ENCODE results near the gene LRP8.

Gene LRP8

DNA sequence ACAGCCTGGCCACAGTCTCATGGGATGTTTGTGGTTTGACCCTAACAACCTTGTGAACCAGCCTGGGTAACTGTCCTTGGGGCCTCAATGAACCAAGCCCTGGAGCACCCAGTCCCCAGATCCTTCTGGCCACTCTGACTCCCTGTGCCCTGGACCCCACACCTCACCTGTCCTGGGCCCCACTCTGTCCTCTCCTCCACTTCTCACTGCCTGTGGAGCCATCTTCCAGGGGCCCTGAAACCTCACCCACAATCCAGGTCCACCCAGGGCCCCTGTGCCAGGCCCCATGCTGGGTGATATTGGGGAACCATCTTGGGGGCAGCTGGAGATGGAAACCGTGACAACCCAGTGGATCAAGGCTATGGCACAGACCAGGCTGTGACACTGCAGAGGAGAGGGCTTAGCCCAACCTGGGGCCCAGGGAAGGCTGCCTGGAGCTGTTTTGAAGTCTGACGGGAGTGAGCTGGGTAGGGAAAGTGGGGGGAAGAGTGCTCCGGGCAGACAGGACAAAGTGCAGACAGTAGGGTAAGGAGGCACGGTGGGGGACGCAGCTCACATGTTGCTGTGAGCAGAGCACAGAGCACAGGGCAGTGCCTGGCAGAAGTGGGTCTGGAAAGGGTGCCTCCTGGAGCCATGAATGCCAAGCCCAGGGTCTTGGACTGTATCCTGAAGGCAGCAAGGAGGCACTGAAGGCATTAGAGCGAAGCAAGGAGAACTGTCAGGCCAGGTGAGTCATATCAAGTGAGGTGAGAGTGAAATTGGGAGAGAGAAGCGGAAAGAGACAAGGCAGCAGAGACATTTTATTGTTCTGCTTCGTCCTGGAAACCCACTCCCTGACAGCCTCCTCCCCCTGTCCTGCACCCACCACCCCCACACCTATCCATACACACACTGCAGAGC is 12.1 kb upstream of the LRP8 start:
- no peak for DNase-seq

DNA sequence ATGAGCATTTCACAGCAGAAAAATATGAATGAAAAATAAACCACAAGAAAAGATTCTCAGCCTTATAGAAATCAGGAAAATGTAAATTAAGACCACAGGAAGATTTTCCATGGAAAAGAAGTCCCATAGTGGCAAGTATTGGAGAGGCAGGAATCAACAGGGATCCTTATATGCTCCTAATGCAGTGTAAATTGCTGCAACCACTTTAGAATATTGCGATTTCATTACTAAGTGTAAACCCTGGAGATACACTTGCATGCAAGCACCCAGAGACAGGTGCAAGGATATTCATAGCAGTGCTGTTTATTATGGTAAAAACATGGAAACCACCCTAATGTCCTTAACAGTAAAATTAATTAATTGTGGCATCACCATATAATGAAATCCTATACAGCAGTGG is 10.6 kb upstream of the LRP8 start:
- DNase-seq, result no peak

DNA sequence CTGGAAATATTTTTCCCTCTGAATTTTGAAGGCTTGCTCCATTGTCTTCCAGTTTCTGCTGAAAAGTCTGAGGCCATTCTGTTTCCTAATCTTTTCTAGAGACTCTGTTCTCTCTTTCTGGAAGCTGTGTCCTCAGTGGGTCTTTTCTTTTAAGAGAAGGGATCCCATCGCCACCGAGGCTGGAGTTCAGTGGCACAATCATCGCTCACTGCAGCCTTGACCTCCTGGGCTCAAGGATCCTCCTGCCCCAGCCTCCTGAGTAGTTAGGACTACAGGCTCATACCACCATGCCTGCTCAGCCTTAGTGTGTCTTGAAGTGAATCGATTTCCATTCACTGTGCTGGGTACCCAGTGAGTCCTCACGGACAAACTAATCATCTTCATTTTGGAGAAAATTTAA is 9.6 kb upstream of the LRP8 start:
- no peak for DNase-seq

DNA sequence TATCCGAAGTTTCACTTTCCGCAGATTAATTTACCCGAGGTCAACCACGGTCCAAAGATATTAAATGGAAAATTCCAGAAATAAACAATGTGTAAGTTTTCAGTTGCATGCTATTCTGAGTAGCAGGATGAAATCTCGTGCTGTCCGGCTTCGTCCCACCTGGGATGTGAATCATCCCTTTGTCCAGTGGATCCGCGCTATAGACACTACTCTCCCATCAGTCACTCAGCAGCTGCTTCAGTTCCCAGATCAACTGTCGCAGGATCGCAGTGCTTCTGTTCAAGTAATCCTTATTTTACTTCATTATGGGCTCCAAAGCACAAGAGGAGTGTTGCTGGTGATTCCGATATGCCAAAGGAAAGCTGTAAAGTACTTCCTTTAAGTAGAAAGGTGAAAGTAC is 8.3 kb upstream of the LRP8 start:
- DNase-seq, result no peak

DNA sequence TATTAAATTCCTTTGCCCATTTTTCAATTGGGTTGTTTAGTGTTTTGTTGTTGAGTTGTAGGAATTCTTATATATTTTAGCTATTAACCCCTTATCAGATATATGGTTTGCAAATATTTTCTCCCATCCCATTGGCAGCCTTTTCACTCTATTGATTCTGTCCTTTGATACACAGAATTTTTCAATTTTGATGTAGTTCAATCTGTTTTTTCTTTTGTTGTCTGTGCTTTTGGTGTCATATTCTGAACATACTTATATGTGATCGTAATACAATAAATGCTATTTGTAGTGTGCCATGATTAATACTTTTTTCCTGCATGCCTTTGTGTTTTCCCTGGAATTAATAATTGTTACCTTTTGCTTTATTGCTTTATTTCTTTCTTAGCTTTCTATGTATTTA is 7.8 kb upstream of the LRP8 start:
- DNase-seq, result no peak

DNA sequence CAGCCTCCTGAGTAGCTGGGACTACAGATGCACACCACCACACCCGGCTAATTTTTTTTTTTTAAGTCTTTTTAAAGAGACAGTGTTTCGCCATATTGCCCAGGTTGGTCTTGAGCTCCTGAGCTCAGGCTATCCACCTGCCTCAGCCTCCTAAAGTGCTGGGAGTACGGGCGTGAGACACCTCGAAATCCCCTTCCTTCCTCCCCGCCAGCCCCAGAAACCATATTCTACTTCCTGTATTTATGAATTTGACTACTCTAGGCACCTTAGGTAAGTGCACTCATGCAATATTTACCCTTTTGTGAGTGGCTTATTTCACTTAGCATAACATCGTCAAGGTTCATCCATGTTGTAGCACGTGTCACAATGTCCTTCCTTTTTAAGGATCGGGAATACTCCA is 6.9 kb upstream of the LRP8 start:
- DNase-seq, result no peak

DNA sequence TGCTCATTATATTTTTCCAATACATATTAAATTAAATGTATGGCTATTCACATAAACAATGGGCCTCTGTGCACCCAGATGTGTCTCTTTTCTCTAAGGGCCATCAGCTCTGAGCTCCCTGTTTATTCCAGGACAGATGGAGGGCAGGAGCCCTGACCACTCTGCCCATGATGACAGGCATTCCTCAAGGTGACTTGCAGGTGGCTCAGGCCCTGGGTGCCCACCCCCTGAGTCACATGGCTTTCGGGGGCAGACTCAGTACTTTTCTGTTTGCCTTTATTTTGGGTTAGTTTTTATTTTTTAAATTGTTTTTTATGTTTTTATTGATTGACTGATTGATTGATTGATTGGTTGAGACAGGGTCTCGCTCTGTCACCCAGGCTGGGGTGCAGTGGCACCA is 6.4 kb upstream of the LRP8 start:
- DNase-seq, result no peak

DNA sequence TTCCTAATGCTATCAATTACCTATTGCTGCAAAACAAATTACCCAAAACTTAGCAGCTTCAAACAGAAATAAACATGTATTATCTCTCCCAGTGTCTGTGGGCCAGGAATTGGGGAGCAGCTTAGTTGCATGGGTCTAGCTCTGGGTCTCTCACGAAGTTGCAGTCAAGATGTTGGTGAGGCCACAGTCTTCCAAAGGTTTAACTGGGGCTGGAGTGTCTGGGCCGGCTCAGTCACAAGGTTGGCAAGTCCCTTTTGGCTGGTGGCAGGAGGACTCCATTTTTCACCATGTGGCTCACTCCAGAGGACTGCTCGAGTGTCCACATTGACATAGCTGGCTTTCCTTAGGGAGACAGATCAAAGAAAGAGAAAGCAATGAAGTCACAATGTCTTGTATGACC is 5.0 kb upstream of the LRP8 start:
- no peak for DNase-seq

DNA sequence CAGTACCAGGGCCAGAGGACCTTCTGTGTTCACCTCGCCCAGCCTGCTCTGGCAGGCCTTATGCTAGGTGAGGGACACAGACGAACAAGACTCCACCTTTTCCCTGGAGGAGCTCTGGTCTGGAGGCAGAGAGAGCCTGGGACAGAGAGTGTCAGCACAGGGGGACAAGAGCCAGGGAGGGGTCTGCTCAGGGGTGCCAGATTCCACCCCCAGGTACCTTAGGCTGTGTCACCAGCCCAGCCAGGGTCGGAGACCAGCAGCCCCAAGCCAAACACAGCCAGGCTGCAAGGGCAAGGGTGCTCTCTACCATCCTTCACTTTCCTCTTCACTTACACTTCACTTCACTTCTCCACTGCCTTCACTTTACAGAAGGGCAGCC is 4.3 kb upstream of the LRP8 start:
- DNase-seq, result no peak

DNA sequence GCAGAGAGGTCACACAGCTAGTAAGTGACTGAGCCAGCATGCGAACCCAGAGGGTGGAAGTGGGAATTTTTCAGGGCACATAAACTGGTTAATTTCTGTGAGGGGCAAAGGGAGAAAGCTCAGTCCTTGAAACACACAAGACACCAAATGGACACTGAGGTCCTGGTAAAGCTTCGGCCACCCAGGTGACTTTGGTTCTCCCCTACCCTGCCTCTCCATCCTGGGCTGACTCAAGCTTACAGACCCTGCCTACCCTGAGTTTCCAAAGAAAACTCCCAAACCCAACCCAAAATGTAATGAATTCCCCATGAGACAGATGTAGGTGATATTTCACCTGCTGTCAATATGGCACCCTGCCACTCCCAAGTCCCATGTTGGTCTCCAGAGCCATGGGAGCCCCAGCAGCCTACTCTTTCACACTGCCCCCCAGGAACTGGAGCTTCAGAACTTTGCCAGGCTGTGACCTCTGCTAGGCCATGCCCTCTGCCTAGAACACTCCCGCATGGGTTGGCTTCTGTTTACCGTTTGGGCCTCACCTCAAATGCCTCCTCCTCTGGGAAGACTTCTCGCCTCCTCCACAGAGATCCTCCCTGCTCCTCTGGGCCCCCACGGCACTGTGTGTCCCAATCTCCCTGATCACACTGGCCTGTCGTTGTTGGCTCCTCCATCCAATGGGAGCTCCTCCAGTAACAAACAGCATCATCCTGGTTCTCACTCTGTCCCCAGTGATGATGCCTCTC is 3.7 kb upstream of the LRP8 start:
- DNase-seq, result no peak

DNA sequence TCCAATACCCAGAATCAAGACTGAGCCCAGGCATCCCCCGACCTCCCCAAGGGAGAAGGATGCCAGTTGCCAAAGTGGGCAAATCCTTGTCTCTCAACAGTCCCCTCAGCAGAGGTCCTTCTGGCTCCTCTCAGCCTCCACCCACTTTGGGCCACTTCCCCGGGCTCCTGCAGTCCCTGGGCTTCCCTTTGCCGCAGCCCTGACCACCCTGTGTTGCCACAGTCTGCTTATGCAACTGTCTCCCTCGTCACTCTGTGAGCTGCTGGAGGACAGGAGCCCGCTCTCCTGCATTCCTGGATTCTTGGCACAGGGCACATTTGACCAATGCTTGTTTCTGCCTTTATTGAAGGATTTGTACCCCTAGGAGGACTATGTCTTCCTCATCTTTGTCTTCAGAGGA is 2.9 kb upstream of the LRP8 start:
- no peak for DNase-seq

DNA sequence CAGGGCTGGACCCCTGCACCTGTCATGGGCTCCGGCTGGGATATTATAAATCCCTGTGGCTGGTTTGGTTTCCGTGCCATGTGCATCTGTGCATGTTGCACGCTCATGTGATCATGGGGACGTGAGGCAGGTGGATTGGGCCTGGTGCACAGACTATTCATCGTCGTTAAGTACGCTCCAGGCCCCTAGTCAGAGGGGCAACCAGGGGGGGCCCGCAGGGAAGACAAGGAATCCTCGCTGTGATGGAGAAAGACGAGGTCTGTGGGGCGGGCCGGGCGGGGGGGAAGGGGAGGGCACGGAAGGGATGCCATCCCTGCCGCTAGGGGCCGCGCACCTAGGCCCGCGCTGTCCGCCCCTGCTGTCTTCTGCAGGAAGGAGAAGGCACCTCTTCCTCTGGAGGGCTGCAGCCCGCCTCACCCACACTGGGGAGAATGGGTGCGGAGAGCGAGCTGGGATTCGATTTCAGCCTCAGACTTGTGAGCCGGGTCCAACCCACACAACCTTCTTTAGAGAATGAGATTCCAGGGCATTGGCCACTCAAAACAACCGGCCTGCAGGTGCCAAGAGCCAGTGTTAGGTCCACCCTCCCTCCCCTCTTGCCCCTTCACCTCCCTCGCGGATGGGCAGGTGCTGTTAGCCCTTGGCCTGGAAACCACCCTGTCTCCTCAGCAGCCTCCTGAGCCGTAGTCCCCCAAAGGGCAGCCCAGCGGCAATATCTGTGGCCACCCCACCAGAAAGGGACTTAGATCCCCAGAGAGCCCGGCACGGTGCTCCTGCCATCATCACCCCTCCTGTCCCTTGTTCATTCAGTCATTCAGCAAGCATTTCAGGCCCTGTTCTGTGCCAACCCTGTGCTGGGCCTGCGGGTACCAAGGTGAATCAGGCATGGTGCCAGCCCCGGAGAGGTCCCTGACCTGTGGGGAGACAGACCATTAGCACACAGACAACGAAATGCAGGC is 950 bp upstream of the LRP8 start:
- DNase-seq, result peak; percentile 8 to 28

DNA sequence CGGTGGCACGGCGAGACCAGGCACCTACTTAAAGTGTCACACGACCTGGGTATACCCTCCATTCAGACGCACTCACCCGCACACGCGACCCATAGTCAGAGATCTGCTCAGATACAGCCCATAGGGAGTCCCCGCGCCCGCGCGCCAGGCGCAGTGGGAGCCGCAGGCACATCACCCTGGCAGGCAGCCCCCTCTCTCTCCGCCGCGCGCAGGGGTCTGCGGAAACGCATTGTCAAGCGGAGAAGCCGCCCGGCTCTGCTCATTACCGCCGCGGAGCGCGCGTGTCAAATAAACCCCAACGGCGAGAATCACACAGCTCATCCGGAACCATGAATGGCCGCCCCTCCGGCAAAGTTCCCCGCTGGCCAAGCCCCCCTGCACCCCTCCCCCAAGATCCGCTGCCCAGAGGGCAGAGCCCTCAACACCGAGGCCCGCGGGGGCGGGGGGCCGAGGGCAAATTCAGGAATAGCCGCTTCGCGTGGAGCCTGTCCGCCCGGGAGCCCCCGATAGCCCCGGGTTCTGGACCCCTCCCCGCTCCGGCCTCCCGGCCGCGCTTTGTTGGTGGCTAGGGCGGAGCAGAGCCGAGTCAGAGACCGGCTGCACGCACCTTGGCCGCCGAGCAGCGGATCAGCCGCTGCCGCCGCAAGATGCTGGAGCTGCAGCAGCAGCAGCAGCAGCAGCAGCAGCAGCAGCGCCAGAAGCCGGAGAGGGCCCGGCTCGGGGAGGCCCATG is 522 bp downstream of the LRP8 start:
- peak in 1 of 2 experiments; percentile 8 for DNase-seq

DNA sequence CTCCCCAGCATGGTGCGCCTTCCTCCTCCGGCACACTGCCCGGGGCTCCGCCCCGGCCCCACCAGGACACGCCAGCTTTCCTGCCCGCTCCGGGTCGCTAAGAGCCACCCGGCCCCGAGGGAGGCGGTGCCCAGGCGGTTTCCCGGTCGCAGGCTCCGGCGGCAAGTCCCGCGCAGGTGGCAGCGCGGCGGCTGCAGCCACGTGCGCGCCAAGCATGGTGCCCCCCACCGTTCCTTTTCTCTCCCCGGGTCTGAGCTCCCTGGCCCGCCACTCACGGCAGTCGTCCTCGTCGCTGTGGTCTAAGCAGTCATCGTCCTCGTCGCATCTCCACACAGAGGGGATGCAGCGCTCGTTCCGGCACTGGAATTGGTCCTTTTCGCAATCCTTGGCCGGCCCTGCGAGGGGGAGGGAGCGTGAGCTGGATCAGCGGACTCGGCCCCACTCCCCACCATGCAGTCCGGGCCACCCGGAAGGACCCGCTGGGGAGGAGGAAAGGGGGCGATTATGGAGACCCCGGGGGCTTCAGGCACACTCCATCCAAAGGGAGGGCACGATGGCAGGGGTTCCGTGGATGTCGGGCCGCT is 1.2 kb downstream of the LRP8 start:
- DNase-seq, result no peak

DNA sequence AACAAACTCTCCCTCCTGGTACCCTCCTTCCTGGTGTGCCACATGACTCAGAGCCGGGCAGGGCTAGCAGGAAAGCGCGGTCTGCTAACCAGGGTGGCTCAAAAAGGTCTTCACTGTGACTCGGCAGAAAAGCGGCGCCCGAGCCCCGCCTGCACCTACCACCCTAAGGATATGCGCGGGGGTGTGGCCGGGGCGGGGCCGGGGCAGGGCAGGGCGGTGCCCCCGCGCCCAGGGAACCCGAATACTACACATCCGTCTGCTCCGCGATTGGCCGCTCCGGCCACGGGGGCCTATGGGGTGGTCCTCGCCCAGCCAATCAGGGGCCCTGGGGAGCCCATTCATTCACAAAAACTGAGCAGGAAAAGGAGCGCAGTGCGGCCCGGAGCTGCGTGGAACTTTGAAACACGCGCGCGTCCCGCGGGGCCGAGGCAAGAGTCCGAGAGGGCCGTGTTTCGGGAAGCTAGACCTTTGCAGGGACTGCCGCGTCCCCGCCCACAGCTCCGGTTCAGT is 1.7 kb downstream of the LRP8 start:
- DNase-seq, result peak; percentile 94 to 96

DNA sequence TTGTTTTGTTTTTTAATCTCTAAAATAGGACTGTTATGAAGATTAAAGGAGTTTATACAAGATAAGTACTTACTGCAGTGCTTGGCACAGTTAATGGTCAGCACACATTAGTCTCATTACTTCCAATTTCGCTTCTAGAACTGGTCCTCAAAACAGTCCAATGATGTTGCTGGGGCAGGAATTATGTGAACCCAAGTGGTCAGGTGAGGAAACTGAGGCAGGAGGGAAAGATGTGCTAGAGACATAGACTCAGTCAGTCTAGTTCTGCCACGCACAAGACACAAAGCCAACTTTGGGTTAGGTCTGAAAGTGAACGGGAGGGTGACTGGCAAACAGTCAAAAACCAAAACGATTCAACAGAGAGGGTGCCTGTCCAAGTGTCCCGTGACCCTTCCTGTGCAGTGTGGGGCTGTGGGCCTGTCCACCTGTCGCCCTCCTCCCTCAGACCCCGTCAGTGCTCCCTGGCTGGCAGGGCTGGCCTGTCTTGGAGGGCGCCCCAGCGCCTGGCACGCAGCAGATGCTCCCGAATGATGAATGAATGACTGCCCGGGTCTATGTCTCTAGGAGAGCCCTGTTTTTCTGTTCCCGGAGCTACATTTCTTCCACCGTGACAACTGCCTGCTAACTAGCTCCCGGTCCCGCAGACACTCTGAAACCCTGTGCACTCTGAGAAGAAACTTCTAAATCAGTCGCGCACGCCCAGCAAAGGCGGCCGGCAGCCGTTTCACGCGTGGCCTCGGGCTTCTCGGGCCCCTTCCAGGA is 2.4 kb downstream of the LRP8 start:
- no peak for DNase-seq

DNA sequence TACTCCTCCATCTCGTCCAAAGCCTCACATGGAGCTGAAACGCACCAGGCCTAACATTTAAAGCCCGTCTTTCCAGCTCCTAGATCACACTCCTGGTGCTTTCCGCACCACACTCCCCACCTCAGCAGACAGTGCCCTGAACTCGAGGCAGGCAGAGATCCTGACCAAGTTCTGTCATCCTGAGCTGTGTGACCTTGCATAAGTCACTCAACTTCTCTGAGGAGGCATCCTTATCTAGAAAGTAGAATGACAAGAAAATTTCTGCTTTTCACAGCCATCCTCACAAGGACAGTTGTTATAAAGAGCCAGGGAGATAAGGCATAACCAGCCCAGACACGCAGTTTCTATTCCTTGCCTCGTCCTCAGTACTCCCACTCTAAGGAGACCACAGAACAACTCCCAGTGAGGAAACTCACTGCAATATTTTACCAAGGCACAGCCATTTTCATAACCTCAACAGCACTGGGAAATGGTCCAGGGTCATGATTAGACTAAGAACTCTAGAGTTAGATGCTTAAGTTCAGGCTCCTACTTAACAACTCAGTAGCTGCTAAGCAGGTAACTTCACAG is 3.1 kb downstream of the LRP8 start:
- no peak for DNase-seq

DNA sequence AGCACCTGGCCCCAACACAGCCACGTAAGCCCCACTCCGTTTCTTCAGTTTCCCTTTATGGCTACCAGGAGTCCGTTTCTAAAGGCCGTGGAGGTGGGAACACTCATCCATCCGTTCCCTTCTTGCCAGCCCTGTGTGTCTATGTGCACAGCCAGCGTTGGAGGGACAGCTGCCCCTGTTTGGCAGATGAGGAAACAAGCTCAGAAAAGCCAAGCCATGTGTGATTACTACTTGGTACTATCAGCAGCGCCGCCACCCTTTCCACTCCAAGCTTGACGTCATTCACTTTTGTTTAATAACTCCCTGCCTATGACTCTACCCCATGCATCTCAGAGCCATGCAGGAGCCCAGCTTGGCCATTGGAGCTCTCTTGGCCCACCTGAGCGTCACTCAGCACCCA is 3.5 kb downstream of the LRP8 start:
- DNase-seq, result no peak

DNA sequence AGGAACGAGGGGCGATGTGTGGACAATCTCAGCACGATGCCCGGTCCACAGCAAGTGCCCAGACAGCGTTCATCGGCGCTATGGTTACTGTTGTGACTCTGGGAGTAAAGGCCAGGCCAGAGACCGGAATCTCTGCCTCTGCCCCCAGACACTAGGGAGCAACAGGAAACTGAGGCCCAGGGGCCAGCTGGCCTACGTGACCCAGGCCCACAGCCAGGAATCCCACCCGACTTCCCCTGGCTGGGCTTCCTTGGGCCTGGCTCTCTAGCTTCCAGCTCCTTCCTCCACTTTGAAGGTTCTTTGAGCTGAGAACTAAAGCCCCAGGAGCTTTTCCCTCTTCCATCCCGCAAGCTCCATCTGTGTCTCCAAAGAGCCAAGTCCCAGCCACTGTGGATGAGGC is 4.6 kb downstream of the LRP8 start:
- no peak for DNase-seq

DNA sequence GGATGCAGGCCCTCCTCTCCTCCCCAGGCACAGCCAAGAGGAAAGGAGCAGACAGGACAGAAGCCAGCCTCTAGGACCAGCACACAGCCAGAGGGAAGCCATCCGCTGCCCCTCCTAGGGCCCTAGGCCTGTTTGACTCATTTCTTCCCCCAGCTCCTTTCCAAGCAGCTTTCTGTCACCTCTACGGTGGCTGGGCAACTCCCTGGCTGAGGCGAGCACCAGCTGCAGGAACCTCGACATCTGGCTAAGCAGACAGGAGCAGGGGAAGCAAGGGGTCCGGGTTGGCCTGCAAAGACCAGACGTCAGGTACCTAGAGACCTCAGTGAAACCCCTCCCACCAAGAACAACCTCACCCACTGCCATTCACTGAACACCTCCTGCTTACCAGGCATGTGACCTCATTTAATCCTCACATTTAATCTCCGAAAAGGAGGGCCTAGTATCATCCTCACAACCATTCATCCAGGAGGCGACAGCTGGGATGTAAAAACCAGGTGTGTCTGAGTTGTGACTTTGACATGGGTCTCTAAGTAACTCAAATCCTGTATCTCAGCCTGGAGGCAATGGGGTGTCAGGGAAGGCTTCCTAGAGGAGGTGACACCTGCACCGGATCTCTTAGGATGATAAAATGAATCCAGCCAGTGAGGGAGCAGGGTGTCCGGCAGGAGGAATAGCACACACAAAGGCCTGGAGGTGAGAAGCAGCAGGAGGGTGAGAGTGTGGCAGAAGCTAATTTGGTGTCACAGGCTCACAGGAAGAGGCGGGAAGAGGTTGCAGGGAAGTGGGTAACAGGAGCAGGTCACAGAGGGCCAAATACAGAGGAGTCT is 5.9 kb downstream of the LRP8 start:
- no peak for DNase-seq

Measured in AML-193 (cell line).